Right ventricle myocardium superior (tissue), 1 donor: ENCODE results near the gene TBX2. TPM values are rescaled to one million over a fixed set of nuclear protein-coding genes. Genes with fewer than 3 reads are reported as not detected.

Experiments
- ATAC-seq: fragments of 200-7000 bp; cut with Tn5 transposase; one replicate; pipeline ENCODE4 v1.9.1; 2020; ENCODE audit warnings: mild to moderate bottlenecking; ENCODE audit not compliant: poor library complexity
- DNase-seq: peaks from one replicate; pipeline ENCODE4 v3.0.0-alpha.2; 2020
- intact Hi-C: fragments of 100-400 bp; cut with DNase I; formaldehyde crosslinking; loops from one replicate; pipeline ENCODE4 v1.11.2; 2022
- total RNA-seq: library from RNA; stranded (reverse); fragmentation: NEBNext Ultra II Directional; extraction: Animal tissue kit (Norgen Biotek cat#: 25700); gene quantifications from one replicate; pipeline ENCODE4 v1.2.1, GENCODE V29; 2021
- donor health status: DM: no; HTN: yes; CAD: no; lungs with severe emphysema.

TBX2 gene
- total RNA-seq, 1 donor from 2014 or later = 13.1 TPM

DNA sequence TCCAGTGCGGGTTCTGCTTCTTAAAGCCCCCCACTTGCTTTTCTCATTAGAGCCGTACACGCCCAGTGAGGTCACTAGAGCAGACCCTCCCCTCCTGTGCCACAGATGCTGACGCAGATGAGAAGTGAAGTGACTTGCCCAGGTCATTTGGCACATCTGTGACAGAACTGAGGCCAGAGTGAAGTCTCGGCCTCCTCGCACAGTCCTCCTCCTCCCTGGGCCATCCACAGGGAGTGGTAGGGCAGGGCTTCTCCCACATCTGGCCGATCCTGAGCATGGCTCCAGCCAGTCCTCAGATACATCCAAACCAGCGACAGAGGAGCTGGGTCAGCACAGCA, 15.3 kb upstream of the TBX2 start:
- intact Hi-C loops = loop anchor here (10.0 kb wide), 1 partner anchor 60 kb away; no protein-coding TSS in a partner anchor
- DNase-seq (peak; percentile 20), ATAC-seq (peak; percentile 57)

DNA sequence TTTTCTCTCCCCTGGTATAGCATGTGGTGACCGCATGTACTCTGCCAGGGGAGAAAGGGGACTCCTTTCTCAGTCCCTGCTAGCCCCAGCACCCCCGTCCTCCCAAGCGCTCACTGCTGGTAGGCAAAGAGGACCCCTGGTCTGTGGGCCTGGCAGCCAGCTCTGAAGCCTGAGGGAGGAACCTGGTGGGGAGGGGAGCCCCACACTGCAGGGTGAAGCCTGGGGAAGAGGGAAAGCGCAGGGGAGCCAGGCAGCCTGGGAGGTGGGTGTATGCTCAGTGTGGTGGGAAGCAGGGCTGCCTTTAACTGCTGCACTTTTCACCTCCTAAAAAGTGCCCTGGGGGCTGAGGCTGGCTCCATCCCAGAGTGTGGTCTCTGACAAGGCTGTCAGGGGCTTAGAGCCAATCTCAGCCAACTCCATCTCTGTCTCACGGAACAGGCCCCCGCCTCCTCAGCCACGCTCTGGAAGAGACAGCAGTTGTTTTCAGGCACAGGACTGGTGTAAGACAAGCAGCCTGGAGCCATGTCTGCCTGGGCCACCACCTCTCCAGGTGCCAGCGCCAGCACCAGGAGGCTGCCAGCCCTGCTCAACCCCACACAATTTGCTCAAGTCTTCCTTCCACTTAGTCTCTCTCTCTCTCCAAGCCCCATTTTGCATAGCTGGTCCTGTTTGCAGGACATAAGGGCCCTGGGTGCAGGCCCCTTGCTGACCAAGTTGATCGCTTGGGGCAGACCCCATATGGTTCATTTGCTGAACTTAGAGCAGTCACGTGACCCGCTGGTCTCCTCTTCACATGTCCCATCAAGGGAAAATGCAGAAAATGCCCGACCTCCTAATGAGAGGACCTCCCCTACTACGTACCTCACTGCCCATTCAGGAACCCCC, 14.7 kb upstream of the TBX2 start:
- ATAC-seq = no peak
- peak; percentile 28 for DNase-seq
- intact Hi-C loops = loop anchor here (10.0 kb wide), 1 partner anchor 60 kb away; no protein-coding TSS in a partner anchor

DNA sequence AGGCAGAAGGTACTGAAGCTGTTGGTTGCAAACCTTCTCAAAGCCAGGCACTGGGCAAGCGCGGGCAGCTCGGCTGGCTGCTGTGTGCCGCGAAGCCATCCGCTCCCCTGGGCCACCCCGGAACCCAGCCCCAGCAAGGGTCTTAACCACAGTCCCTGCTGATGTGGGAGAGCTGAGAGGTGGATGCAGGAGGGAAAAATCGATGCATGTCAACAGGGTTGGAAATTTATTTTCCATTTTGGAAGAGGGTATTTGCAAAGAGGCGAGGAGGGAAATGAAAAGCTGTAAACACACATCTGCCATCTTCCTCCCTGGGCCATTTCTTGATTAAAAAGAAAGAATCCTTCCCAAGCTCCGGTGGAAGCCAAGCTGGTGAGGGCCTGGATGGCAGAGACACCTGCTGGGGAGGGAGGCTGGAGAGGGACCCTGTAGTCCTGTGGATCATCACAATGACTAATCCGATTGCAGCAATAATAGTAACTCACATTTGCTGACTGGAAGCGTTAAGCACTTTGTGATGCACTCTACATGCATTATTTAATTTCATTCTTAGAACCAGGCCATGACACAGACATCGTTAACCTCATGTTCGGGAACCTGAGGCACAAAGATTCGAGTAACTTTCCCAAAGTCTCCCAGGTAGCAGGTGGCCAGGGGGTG, 13.9 kb upstream of the TBX2 start:
- intact Hi-C loops = loop anchor here (10.0 kb wide), 1 partner anchor 61 kb away; no protein-coding TSS in a partner anchor
- ATAC-seq = no peak
- peak; percentile 11 for DNase-seq

DNA sequence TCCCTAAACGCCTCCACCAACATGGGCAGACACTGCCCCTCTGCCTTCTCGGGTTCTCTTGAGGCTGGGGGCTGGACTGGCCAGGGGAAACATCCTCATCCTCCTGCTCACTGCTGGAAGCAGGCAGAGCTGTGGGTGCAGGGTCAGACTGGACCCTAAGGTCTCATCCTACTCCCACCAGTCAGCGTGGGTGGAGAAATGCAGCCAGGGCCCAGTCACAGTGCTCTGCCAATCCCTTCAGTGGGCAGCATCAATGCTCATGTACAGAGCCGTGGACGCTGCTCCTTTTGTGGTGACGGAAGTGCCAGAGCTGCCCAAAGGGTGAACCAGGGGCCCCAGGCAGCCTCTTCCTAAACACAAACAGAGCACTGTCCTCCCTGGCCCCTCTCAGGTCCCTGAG, 13.4 kb upstream of the TBX2 start:
- DNase-seq (peak; percentile 27), ATAC-seq (no peak)
- intact Hi-C loops = loop anchor here (10.0 kb wide), 1 partner anchor 61 kb away; no protein-coding TSS in a partner anchor

DNA sequence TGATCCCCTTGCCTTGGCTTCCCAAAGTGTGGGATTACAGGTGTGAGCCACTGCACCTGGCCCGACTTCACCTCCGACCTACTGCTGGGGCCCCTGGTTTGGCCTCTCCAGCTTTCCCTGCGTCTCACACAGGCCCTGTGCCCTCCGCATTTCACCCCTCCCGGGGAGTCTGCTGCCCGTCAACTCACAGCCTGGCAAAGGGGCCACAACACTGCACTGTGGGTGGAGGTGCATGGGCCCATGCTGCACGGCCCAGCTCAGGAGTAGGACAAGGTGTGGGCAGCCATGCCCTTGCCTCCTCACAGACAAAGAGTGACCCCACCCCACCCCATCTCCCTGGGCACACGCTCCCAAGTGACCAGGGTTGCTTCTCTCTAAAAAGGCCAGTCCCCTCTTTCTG, 12.6 kb upstream of the TBX2 start:
- ATAC-seq = no peak

DNA sequence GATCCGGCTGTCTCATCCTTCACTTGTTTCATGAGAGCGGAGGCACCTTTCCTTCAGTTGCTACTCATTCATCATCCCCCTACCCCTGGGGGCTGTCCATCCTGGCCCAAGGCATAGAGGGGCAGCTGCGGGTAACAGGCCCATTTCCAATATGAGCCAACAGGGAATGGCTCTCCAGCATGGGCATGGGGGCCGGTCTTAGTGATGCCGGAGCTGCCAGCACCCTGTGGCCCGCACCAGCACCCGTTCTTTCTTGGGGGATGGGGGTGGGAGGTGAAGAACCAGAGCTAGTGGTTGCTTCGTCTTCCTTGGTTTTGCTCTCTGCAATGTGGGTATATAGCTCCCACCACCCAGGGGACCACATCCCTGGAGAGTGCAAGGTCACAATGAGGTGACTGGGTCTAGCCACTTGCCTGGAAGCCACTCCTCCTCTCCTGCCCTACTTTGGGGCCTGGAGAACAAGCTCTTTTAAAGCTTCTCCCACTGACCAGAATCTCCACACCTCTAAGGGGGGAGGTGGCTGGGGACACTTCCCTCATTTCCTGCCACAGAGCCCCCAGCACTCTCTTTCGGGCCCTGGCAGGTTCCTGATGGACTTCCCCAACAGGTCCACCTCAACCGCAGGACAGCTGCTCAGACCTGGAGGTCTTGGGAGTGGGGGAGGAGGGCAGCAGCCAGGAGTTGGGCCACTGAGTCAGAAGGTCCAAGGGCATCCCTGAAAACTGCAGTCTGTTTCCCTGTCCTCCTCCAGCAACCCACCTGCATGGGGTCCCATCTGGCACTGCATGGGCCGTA, 11.9 kb upstream of the TBX2 start:
- intact Hi-C loops = loop anchor here (10.0 kb wide), 1 partner anchor 63 kb away; no protein-coding TSS in a partner anchor
- DNase-seq (peak; percentile 27), ATAC-seq (no peak)

More for the DNA sequence above, 12.6 kb upstream of the TBX2 start:
- intact Hi-C loops = loop anchor here (10.0 kb wide), 1 partner anchor 62 kb away; no protein-coding TSS in a partner anchor
- peak; percentile 13 for DNase-seq

DNA sequence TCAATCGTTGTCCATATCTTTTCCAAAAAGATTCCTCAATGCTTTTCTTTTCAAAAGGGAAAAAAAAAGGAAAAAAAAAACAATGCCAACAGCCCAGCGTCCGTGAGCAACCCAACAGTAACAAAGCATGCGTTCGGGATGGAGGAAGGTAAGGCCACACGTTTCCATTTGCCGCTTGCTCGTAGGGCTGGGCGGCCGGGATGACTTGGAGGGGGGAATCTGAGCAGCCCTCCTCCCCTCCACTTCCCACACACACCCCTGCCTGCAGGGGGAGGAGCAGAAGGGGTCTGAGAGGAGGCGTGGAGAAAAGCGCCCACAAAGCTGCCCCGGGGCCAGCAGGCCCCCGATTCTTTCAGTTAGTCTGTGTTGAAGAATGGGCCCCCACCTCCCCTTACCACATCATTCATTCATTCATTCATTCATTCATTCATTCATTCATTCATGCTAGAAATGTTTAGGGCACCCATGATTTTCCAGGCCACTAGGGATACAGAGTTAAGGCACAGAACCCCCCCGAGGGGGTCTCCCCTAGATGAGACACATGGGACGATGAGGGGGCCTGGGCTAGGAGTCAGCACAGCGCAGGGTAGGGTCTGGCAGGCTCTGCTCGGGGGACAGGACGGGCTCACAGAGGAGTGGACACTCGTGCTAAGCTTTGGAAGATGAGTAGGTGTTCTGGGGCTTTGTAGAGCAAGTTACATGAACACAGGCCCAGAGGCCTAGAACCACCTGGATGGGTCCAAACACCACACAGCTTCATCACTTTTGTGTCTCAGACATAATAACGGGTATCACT, 10.9 kb upstream of the TBX2 start:
- DNase-seq = peak; percentile 10
- no peak for ATAC-seq
- intact Hi-C loops = loop anchor here (10.0 kb wide), 1 partner anchor 64 kb away; no protein-coding TSS in a partner anchor

DNA sequence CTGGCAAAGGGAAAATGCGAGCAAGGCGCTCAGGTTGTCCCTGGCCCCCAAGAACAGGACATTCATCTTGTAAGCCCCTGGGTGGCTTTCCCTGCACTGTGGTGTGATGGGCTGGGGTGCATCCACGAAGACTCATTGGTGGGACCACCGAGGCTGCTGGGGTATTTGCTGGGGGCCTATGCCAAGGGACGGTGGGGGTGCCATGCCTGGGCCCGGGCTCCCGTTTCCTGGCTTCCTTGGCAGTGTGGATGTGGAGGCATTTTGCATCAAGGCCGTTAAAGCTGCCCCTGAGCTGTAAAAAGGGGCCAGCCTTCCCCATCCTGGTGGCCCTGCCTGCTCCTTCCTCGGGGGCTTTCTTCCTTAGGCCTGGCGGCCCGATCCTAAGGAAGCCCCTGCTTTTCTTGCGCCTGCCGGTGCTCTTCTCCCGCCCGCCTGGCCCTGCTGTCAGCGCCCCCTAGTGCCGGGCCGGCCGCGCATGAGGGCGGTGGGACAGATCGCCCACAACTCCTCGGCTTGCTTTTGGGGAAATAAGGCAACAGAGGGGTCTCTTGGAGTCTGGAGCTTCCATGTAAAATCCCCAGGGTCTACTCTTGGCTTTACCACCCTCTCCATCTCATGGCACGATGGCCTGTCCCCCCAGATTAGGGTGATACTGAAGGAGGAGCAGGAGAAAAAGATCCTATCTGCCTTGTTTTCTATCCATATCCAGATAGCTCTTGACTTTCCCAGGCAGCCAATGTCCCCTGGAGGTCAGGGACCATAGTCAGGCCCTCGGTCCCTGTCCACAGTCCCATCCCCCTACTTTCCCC, 9.8 kb upstream of the TBX2 start:
- intact Hi-C loops = loop anchor here (10.0 kb wide), 2 partner anchors 65 to 385 kb away; no protein-coding TSS in a partner anchor
- DNase-seq (peak; percentile 67), ATAC-seq (peak; percentile 74)

DNA sequence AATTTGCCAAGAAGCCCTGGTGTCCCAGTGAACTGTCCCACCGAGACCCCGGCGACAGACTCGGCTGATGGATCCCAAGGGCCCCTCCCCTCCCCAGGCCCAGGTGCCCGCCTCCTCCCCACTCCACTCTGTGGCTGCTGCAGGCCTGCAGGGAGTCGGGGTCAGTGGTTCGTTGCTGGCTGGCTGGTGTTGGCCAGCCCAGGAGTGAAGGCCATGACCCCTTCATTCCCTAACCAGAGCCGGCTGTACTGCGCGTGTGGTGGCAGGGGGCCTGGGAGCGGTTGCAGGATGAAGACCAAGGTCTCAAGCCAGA, 9.2 kb upstream of the TBX2 start:
- DNase-seq = no peak
- intact Hi-C loops = loop anchor here (10.0 kb wide), 1 partner anchor 386 kb away; no protein-coding TSS in a partner anchor
- no peak for ATAC-seq

DNA sequence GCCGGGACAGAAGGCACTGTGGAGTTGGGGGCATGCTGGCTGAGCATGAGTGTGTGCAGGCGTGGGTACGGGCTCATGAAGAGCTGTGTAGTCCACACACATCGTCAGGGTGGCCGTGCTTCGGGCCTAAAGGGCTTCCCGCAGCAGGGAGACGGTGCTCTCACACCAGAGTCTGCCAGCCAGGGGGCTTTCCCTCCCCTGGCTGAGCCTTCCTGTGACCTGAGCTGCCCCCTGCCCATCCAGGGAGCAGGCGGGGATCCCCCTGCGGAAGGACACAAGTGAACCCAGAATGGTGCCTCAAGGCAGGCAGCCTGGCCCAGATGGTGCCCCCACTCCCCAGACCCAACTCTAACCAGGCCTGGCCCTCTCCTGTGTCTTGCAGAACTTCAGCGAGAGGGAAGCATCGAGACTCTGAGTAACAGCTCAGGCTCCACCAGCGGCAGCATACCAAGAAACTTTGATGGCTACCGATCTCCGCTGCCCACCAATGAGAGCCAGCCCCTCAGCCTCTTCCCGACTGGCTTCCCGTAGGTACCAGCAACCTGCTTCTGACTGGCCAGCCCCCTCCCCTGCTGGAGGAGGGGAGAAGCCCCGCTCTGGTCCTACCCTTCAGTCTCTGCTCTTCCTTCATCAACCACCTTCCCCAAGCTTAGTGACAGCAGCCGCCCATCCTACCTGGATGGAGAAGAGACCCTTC, 7.9 kb upstream of the TBX2 start:
- no peak for ATAC-seq
- intact Hi-C loops = loop anchor here (10.0 kb wide), 1 partner anchor 387 kb away; no protein-coding TSS in a partner anchor
- no peak for DNase-seq

DNA sequence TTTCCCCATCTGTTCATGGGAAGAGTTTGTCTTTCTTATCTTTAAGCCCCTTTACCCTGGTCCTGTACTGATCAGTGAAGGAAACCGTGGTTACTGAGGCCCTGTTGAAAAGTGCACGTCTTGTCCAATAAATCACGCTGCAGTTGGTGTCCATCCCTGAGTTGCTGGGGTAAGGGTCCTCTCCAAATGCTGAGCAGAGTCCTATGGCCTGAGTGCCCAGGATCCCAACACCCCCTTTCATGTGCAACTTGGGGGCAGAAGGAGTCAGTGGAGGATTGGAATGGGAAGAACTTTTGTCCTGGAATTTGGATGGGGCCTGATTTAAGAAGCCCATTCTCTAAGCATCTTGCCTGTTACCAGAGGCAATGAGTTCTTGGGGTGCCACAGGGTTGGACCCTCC, 7.0 kb upstream of the TBX2 start:
- DNase-seq (no peak), ATAC-seq (no peak)
- intact Hi-C loops = loop anchor here (10.0 kb wide), 1 partner anchor 388 kb away; no protein-coding TSS in a partner anchor

DNA sequence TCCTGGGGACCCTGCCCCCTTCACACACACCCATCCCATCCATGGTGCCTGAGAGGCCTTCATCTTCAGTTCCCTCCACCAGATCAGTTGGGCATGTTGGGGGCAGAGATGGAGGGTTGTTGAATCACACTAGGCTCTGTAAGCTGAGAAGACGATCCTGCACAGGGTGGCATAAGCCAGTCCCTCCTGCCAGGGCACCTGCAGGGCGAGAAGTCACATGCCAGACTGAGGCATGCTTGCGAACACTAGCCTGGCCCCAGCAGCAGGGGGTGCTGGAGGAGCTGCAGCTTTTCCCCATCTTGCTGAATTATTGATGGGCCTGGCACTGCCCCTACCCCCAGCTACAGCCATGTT, 6.1 kb upstream of the TBX2 start:
- DNase-seq (no peak), ATAC-seq (no peak)
- intact Hi-C loops = loop anchor here (10.0 kb wide), 1 partner anchor 389 kb away; no protein-coding TSS in a partner anchor

DNA sequence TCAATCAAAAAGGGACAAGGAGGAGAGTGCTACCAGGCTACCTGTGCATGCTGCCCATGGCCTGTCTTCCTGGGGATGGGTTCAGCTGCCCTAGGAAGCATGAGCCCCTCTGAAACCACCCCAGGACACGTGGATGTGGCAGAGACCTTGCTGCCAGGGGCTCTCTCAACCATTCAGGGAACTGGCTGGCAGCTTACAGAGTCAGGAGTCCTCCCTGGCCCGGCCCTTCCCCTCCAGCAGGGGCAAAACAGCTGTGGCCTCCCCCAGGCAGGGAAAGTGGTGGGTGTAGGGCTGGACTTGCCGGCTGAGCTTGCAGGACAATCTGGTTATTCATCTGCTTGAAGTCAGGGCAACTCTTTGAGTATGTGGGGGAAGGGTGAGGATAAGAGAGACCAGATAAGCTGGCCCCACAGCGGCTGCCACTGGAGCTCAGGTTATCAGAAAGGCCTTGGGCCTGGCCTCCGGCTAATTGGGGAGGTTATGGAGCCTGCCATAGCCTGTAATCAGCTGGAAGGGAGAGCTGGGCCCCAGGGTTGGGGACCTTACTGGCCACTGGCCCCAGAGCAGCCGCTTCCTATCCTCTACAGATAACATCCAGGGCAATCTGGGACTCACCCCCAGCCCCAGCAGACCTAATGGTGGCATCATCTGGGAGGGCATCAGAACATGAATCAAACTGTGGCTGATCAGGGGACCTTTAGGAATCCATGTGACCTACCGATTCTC, 5.6 kb upstream of the TBX2 start:
- DNase-seq (peak; percentile 36), ATAC-seq (no peak)
- intact Hi-C loops = loop anchor here (10.0 kb wide), 1 partner anchor 389 kb away; no protein-coding TSS in a partner anchor

DNA sequence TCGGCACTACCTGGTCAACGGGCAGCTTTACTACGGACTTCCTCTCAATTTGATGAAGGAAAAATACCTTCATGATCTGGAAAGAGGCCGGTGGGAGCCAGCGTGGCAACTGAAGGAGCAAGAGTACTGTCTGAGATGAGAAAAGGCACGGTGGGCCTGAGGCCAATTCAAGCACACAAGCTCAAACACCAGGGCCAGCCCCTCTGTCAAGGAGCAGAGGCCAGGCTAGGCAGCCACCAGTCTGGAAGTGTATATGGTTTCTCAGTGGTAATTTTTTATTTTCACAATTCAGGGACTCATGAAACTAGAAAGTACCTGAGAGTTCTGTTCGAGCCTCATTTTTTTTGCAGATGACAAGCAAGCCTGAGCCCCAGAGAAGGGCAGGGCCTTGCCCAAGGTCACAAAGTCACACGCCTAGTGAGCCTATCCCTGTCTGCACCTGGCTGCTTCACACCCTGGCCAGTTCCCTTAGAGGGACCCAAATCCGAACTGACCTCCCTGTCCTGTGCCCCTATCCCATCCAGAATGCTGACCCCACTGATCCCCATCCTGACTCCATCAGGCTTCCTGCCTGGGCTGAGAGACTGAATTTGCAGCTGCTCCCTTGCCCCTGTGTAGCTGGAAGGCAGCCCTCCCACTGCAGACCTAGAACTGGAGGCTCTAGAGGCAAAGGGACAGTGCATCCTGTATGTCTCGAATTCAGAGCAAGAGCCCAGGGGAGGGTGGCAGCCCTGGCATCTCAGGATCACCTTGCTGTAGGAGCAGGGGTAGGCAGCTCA, 4.8 kb upstream of the TBX2 start:
- DNase-seq = peak; percentile 39
- no peak for ATAC-seq
- intact Hi-C loops = loop anchor here (10.0 kb wide), 1 partner anchor 390 kb away; no protein-coding TSS in a partner anchor

DNA sequence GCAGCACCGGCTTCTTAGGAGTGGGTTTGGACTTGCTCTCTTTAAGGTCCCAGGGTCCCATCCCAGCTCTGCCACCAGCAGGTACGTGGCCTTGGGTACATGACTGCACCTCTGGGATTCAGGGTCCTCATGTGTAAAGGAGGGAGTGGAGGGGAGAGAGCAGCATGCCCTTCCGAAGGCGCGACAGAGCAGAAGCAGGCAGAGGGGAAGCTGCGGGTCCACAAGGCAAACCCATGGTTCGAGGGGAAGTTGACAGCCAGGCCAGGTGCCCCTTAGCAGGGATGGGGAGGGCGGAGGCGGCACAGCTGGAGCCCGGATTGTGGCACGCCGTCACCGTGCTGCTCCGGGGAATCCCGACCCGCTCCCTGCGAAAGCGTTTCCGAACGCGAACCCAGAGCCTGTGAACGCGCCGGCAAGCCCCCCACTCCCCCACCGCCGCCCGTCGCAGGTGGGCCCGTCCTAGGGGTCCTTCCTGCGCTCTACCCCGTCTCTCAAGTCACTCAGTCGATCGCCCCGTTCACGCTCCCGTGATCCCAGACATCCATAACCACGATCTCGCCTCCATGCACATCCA, 4.1 kb upstream of the TBX2 start:
- ATAC-seq (no peak), DNase-seq (no peak)
- intact Hi-C loops = loop anchor here (10.0 kb wide), 1 partner anchor 391 kb away; no protein-coding TSS in a partner anchor
